ENCODE data around the gene SLC24A3.

The SLC24A3 gene

GRCh38 chr20:19244291-19244690 is 31.8 kb downstream of the SLC24A3 start:
- DNase-seq = no peak

GRCh38 chr20:19249106-19249879 is 36.9 kb downstream of the SLC24A3 start:
- peak; percentile 91 for DNase-seq

GRCh38 chr20:19250346-19250745 is 37.9 kb downstream of the SLC24A3 start:
- DNase-seq = no peak

- no peak for DNase-seq
Observed at GRCh38 chr20:19251506-19251905, 39.1 kb downstream of the SLC24A3 start.

- no peak for DNase-seq
Observed at GRCh38 chr20:19251958-19252357, 39.5 kb downstream of the SLC24A3 start.

- peak; percentile 98 for DNase-seq
Observed at GRCh38 chr20:19252451-19253120, 40.1 kb downstream of the SLC24A3 start.

GRCh38 chr20:19253316-19253715 is 40.9 kb downstream of the SLC24A3 start:
- no peak for DNase-seq

- DNase-seq = peak; percentile 66
Observed at GRCh38 chr20:19253916-19254820, 41.7 kb downstream of the SLC24A3 start.

GRCh38 chr20:19254956-19255355 is 42.5 kb downstream of the SLC24A3 start:
- DNase-seq = no peak

- DNase-seq = no peak
Observed at GRCh38 chr20:19256085-19256484, 43.6 kb downstream of the SLC24A3 start.

GRCh38 chr20:19256906-19257595 is 44.6 kb downstream of the SLC24A3 start:
- DNase-seq = no peak

GRCh38 chr20:19257865-19258264 is 45.4 kb downstream of the SLC24A3 start:
- DNase-seq = no peak

- DNase-seq = no peak
Observed at GRCh38 chr20:19259141-19259591, 46.7 kb downstream of the SLC24A3 start.

GRCh38 chr20:19260412-19261090 is 48.1 kb downstream of the SLC24A3 start:
- peak; percentile 43 for DNase-seq

GRCh38 chr20:19264191-19264590 is 51.7 kb downstream of the SLC24A3 start:
- no peak for DNase-seq

- no peak for DNase-seq
Observed at GRCh38 chr20:19265646-19266374, 53.4 kb downstream of the SLC24A3 start.

- peak; percentile 57 for DNase-seq
Observed at GRCh38 chr20:19268426-19268825, 56.0 kb downstream of the SLC24A3 start.

- no peak for DNase-seq
Observed at GRCh38 chr20:19269737-19270340, 57.4 kb downstream of the SLC24A3 start.

- DNase-seq = no peak
Observed at GRCh38 chr20:19271879-19272651, 59.6 kb downstream of the SLC24A3 start.

Data from suppressor macrophage treated with lipopolysaccharide for 4 hours (primary cell).